GM20431 (cell line): Measurements from ENCODE around the gene OOSP4B.
"Not testable (repeated sequence)": the region's sequence is repeated elsewhere in the genome, so short reads cannot be mapped to it uniquely, and the experiment has no call there.

Experiments
- in situ Hi-C: fragments of 300-500 bp; cut with MseI, MboI; formaldehyde crosslinking; loops from one replicate; pipeline ENCODE4 v1.15.0; 2020; ENCODE audit warnings: low sequenced_read_pairs; ENCODE audit not compliant: unreplicated experiment

The OOSP4B gene

DNA sequence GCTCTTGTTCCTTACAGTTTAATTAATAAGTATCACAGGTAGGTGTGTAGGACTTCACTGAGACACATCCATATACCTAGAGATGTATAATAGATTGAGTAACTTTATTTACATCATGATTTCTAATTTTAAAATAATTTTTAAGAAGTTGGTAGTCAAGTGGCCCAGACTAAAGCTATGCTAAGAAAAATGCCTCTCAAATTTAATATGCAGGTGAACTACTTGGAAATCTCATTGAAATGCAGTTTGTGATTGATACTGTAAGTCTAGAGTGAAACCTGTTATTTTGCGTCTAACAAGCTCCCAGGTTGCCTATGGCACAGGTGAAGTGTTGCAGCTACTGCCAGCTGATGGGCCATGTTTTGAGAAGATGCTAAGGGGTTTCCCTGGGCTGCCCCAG is at the start of gene OOSP4B:
Gene OOSP4B, plus strand, starts transcription at position 301 of the 400 bp plus-strand sequence.
- in situ Hi-C loops, result no loop called here

DNA sequence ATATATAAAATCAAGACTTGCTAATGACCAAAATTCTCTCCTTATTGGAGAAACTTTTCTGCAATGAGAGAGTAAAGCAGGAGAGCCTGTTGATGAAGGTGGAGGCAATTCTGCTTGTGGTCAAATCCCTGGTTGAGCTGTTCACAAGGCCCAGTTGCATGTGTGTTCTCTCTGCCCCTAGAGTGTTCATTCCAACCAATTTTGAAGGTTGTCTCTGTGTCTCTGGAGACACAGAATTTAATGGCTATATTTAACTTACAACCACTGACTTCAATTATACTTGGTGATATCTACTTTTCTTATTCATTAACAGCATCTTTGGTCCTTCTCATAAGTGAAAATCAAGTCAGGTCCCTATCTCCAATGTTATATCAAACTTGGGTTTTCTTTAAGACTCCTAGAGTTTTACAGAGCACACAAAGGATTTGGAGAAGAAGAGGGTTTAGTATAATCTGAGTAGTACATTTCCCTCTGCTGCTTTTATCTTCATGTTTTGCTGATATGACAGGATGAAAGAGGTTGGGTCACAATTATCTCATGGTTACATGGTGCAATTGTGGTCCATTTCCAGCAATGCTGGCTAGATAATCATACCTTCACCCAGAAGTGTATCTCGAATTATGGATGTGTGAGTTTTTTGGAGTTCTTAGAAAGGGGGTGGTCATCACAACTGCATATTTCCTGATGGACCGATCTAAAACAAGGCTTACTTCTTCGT is 49.1 kb upstream of the OOSP4B start:
- in situ Hi-C loops, result no loop called here

DNA sequence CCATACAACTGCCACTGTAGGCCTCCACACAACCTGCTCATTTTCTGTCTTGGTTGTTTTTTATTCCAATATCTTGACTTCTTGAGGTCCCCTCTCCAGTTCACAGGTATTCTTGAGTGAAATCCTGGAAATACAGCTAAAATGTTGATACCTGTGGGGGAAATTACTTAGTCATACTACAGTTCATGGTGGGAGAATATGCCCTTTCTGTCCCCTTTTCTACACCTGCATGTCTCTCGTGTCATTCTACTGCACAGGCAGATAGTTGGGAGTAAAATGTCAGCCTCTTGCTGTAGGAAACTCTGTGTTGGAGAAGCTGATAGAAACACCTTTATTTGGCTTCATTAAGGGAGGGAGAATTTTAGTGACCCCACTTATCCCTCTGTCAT is 48.6 kb upstream of the OOSP4B start:
- in situ Hi-C loops, result no loop called here

DNA sequence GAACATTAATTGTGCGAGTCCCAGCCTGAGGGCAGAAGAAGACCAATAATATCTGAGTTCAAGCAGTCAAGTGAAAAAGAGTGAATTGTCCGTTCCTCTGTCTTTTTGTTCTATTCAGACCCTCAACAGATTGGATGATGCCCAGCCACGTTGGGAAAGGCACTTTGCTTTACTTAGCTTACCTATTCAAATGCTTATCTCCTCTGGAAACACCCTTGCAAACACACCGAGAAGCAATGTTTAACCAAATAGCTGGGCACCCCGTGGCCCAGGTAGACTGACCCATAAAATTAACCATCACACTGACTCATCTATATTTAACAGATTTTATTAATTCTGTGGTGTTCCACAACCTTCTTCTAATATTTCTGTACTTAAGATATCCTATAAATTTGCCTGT is 43.9 kb upstream of the OOSP4B start:
- in situ Hi-C loops, result no loop called here

DNA sequence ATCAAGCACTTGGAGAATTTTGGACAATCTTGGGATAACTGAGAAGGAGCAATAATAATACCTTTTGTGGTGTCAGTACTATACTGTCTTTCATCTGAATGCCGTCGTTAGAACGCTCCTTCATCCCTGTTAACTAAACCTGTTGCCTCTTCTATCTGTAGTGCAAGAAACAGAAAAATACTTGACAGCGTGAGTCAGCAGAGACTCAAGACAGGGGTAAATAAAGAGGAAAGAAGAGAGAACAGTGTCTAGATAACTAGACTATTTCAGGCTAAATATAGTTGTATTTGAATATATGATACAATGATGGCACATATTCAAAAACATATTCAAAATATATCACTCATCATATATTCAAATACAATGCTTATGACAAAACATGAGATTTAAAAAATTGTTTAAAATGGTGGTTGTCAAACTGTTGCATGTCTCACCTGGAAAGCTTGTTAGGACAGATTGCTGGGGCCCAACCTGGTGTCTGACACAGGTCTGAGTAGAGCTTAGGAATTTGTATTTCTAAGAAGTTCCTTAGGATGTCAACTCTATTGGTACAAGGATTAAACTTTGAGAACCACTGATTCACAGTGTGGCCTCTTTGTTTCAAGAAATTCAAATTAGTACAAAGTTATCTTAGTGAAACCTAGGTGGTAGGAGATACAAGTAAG is 35.7 kb upstream of the OOSP4B start:
- in situ Hi-C loops, result no loop called here

DNA sequence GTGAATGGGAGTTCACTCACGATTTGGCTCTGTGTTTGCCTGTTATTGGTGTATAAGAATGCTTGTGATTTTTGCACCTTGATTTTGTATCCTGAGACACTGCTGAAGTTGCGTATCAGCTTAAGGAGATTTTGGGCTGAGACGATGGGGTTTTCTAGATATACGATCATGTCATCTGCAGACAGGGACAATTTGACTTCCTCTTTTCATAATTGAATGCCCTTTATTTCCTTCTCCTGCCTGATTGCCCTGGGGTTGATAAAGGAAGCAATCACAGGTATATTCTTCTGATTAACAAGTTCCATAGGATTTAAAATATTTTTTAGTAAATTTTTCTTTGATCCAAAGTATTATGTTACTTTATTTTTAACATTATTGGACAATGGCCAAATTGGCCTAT is 34.9 kb upstream of the OOSP4B start:
- in situ Hi-C loops, result not testable (repeated sequence)

DNA sequence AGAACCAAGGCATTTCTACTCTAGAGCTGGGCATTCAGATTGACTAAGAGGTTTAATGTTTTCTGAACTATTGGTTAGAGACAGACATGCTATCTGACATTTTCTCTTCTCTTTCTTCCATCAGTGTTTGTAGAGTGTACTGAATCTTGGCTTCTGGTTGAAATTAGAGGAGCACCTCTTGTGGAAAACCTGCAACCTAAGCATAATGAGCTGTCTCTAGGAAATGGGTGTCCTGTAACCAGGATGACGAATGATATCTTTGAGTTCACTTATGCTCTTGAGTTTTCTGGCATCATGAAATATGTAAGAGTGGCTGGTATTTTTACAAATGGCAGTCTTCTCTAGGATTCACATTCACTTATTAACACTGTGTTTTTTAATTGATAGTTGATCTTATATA is 33.8 kb upstream of the OOSP4B start:
- in situ Hi-C loops, result no loop called here

DNA sequence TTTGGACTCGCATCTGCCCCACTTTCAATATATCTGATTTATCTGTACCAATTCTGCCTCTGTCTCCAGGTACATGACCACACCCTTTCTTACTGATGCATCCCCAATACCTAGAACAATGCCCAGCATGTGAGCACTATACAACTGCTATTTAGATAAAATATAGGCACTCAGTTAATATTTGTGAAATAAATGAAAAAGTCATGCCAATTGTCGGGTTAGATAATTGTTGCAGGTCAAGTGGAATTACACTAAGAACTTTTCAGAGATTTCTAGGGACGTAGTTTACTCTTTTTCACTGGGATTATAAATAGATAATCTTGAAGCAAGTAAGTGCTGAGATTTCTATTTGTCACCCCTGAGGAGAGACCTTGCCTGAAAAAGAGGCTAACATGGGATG is 32.6 kb upstream of the OOSP4B start:
- in situ Hi-C loops, result no loop called here

DNA sequence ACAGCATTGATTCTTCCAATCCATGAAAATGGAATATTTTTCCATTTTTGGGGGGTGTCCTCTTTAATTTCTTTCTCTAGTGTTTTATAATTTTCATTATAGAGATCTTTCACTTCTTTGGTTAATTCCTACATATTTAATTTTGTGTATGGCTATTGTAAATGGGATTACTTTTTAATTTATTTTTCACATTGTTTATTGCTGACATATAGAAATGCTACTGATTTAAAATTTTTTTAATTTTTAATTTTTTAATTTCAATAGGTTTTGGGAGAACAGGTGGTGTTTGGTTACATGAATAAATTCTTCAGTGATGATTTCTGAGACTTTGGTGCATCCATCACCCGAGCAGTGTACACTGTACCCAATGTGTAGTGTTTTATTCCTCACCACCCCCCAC is 26.6 kb upstream of the OOSP4B start:
- in situ Hi-C loops, result no loop called here

DNA sequence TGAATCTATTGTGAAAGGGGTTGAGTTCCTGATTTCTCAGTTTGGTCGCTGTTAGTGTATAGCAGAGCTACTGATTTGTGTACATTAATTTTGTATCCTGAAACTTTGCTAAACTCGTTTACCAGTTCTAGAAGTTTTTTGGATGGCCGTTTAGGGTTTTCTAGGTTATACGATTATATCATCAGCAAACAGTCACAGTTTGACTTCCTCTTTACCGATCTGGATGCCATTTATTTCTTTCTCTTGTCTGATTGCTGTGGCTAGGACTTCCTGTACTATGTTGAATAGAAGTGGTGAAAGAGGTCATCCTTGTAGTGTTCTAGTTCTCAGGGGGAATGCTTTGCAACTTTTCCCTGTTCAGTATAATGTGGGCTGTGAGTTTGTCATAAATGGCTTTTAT is 24.6 kb upstream of the OOSP4B start:
- in situ Hi-C loops, result no loop called here

DNA sequence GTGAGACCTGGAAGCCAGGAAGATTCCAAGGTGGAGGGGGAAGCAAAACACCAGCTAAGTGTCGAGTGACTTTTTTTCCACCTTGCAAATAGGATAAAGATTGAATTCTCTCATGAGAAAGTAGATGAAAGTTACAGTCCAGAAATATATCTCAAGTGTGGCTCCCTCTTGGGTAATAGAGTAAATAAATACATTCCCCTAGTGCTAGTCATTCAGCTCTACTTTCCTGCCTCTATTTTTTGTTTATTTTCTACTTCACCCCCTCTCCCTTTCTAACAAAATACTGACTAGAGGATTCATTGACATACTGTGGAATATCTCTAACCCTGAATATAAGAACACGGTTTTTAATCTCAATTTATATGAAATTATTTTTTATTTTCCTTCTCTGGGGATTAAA is 19.2 kb upstream of the OOSP4B start:
- in situ Hi-C loops, result no loop called here

DNA sequence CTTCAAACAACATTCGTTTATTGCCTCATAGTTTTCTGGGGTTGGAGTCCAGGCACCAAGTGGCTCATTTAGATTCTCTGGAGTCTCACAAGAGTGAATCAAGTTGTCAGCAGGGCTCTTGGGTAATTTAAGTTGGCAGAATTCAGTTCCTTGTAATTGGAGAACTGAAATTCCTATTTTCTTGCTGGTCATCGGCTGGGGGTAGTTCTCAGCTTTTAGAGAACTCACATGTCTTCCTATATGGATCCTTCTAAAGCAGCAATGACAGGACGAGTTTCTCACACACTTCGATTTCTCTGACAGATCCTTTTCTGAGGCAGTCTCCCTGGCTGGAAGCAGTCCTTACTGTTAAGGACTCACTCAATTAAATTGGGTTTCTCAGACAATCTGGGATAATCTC is 17.3 kb upstream of the OOSP4B start:
- in situ Hi-C loops, result no loop called here

DNA sequence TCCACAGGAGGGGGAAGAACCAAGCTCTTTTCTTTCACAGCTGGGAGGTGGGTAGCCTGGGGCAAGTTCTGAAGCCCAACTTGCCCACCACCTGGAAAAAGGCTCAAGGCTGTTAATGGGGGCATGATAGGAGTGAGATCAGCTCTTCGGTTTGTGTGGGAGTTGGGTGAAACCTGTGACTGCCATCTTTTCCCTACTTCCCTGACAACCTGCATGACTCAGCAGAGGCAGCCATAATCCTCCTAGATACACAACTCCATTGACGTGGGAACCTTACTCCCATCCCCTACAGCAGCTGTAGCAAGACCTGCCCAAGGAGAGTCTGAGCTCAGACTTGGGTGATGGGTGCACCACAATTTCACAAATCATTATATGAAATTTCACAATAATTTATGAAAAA is 13.3 kb upstream of the OOSP4B start:
- in situ Hi-C loops, result no loop called here

DNA sequence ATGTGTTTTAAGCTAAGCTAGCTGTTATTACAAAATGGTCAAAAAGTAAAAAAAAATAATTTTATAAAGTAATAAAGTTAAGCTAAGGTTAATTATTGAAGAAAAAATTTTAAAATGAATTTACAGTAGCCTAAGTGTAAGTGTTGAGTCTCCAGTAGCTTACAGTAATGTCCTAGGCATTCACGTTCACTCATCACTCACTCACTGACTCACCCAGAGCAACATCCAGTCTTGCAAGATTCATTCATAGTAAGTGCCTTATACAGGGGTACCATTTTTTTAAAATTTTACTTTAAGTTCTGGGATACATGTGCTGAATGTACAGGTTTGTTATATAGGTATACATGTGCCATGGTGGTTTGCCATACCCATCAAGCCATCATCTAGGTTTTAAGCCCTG is 11.6 kb upstream of the OOSP4B start:
- in situ Hi-C loops, result no loop called here

DNA sequence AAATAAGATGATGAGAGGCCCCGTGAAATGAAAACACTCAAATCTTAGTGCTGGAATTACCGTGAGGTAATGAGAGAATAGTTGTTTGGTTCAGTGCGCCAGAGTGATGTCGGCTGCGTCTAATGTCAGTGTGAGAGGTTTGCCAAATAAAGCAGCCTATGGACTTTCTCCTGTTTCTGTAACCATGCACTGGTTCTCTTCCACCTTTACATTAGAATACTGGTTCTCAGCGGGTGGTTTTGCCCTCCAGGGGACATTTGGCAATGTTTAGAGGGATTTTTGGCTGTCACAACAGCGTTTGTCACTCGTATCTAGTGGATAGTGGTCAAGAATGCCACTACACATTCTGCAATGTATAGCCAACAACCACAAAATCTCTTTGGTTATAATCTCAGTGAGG is 1.1 kb downstream of the OOSP4B start:
- in situ Hi-C loops, result no loop called here

DNA sequence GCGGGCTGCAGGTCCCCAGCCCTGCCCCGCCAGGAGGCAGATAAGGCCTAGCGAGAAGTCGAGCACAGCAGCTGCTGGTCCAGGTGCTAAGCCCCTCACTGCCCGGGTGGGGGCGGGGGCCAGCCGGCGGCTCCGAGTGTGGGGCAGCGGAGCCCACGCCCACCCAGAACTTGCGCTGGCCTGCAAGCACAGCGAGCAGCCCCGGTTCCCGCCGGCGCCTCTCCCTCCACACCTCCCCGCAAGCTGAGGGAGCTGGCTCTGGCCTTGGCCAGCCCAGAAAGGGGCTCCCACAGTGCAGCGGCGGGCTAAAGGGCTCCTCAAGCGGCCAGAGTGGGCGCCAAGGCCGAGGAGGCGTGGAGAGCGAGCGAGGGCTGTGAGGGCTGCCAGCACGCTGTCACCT is 3.4 kb downstream of the OOSP4B start:
- in situ Hi-C loops, result not testable (repeated sequence)

DNA sequence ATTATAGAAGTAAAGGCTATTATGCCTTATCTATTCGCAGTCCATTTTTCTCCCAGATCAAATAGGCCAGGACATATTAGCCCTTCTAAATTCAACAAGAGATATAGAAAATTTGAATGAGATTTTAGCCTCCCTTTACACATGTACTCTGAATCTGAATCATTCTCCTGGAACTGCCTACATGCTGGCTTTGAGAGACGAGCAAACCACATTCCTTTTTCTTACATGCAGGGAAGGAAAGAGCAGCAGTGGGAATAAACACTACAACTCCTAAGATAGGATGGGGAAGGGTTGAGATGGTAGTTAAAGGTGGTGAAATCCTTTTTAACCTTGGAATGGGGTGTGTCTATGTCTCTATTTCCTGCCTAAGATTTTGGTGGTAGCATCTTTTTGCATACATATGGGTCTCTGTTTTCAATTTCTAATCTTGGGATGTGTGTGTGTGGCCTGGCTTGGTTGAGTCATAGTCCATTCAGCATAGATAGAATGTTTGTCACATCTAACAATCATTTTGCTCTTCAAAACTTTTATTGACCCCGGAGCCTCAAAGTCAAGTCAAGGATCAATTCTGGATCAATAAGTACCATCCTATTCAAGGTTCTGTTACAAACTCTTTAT is 12.1 kb downstream of the OOSP4B start:
- in situ Hi-C loops, result no loop called here

DNA sequence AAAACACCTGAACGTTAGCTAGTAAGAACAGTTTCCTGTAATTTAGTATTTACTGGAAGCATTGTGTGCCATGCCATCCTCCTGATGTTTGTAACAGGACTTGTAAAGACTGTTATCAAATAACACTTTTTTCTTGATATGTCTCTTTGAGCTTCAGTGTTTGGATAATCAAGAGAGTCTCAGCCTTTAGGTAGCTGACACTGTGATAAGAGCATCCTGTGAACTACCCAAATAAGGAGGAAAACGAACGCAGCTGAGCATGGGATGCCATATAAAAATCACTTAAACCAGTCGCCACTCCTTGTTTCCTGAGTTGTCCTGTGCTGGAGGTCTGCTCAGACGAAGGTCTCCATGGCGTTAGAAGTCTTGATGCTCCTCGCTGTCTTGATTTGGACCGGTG is 23.1 kb downstream of the OOSP4B start, which contains the start of gene OOSP2:
Gene OOSP2, plus strand, starts transcription at position 301 of the 400 bp plus-strand sequence. Its CDS starts 51 bp downstream, at position 352.
- in situ Hi-C loops, result no loop called here

DNA sequence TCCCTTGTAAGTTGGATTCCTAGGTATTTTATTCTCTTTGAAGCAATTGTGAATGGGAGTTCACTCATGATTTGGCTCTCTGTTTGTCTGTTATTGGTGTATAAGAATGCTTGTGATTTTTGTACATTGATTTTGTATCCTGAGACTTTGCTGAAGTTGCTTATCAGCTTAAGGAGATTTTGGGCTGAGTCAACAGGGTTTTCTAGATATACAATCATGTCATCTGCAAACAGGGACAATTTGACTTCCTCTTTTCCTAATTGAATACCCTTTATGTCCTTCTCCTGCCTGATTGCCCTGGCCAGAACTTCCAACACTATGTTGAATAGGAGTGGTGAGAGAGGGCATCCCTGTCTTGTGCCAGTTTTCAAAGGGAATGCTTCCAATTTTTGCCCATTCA is 33.4 kb downstream of the OOSP4B start:
- in situ Hi-C loops, result not testable (repeated sequence)

DNA sequence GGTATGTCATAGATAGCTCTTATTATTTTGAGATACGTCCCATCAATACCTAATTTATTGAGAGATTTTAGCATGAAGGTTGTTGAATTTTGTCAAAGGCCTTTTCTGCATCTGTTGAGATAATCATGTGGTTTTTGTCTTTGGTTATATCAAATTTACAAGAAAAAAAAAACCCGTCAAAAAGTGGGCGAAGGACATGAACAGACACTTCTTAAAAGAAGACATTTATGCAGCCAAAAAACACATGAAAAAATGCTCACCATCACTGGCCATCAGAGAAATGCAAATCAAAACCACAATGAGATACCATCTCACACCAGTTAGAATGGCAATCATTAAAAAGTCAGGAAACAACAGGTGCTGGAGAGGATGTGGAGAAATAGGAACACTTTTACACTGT is 33.9 kb downstream of the OOSP4B start:
- in situ Hi-C loops, result not testable (repeated sequence)

DNA sequence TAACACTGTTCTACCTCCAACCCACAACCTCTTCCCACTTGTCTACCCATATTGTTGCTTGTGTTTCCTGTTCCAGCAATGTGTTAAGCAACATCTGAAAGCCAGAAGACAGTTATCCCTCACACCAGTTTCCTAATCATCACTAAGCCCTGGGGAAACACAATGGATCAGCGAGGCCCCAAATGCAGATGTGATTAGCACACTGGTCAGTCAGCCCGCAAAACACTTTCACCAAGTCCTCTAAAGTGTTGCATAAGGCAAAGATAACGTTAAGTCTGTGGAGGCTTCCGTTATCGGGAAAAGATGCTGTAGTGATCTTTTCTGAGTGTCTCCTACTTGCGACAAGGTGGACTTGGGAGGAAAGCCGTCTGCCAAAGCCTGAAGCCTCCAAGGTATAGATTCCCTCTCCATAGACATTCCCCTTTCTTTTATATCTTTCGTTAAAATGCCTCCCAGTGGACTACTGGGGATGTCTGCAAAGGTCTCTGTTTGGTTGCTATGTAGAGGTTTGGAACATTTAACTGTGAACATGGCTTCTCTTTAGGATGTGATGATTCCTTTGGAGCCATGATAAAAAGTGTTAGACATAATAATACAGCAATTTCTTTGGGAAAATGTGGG is 39.5 kb downstream of the OOSP4B start, which contains the start of gene MS4A3:
Gene MS4A3, plus strand, starts transcription at position 317 of the 621 bp plus-strand sequence. CDS start 4,496 bp downstream, outside the sequence.
- in situ Hi-C loops, result no loop called here
